H1 (cell line): ENCODE data around the gene SPATA31C2. TPM values are rescaled to one million over a fixed set of nuclear protein-coding genes. Genes with fewer than 3 reads are reported as not detected.

ENCODE experiments used
- ASH2L ChIP-seq: fragments of 200-600, 300-600 bp; sonication (generic); IDR thresholded peaks from one replicate; pipeline ENCODE4 v1.7.1; 2017; ENCODE audit warnings: low read length
- CBX5 ChIP-seq: fragments of 300-800, 300-1000 bp; sonication (generic); IDR thresholded peaks from 2 replicates; pipeline ENCODE4 v1.7.1; 2016; ENCODE audit warnings: antibody characterized with exemption, low read length, low read depth
- KDM4A ChIP-seq: IDR thresholded peaks from one replicate; pipeline ENCODE4 v1.7.1; 2012; ENCODE audit warnings: low read depth, mild to moderate bottlenecking, moderate library complexity, low read length, inconsistent platforms; ENCODE audit not compliant: severe bottlenecking
- SP4 ChIP-seq: IDR thresholded peaks from 2 replicates; pipeline ENCODE4 v1.6.1; 2012; ENCODE audit warnings: low read length, inconsistent platforms
- TEAD4 ChIP-seq: IDR thresholded peaks from 2 replicates; pipeline ENCODE4 v1.6.1; 2012; ENCODE audit warnings: low read depth, low read length, inconsistent platforms, mixed read lengths
- polyA plus RNA-seq, 7 experiments: library from polyadenylated mRNA; depleted of rRNA in 3 of 7; stranded (reverse) in 5 of 7; unstranded in 2 of 7; fragments of >200 nt in 5 of 7; fragments of 200-250 nt in 2 of 7; gene quantifications; 1 replicate in 5 of 7; 2 replicates in 1 of 7; 4 replicates in 1 of 7; pipeline versions ENCODE4 v1.2.1 to v1.2.3, GENCODE V29; 2011 to 2013; ENCODE audit warnings: missing spikeins in 2 of 7, mixed read lengths in 2 of 7
- total RNA-seq: library from RNA; stranded (reverse); fragmentation: NEBNext Ultra II Directional; extraction: Animal tissue kit (Norgen Biotek cat#: 25700); gene quantifications from 2 replicates; pipeline ENCODE4 v1.2.1, GENCODE V29; 2021
- TF ChIP-seq, protein P1 (sequence below): IDR thresholded peaks from 2 replicates; pipeline ENCODE4 v1.6.1; 2012; ENCODE audit warnings: inconsistent platforms

Gene SPATA31C2
- total and polyA plus RNA-seq, 2 of the 8 experiments (the other 6 are each of a cell fraction or from before 2014, with no cell fraction given) = 0.17 to 0.20 TPM

DNA sequence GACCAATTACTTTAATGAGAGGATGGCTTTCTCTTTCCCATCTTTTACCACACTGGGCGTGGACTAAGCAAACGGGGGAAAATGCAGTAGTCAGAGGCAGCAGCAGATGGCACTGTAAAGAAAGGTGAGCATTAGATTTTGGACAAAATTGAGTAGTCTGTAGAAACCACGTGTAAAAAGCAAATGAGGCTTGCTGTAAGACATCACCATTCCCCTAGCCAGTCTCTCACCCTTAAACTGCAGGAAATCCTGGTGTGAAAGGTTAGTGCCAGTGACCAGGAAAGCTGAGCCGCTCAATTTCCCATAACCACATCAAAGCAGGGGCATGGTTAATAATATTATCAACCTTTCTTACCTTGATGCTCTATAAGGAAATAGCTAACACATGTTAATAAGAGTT lies 31.8 kb downstream of the SPATA31C2 start (continued):
- TF ChIP-seq SP4 (no peak), KDM4A (no peak), ASH2L (no peak), CBX5 (no peak), TEAD4 (no peak)
- TF ChIP-seq, protein P1, sequence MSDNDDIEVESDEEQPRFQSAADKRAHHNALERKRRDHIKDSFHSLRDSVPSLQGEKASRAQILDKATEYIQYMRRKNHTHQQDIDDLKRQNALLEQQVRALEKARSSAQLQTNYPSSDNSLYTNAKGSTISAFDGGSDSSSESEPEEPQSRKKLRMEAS = peak; percentile 83
